Measurements from ENCODE around the gene DAB2IP. TPM values are rescaled to one million over a fixed set of nuclear protein-coding genes. Genes with fewer than 3 reads are reported as not detected.

The DAB2IP gene
- total and polyA plus RNA-seq, 2 of the 4 experiments (the other 2 are of a cell fraction): 5.6 to 17.2 TPM

DNA sequence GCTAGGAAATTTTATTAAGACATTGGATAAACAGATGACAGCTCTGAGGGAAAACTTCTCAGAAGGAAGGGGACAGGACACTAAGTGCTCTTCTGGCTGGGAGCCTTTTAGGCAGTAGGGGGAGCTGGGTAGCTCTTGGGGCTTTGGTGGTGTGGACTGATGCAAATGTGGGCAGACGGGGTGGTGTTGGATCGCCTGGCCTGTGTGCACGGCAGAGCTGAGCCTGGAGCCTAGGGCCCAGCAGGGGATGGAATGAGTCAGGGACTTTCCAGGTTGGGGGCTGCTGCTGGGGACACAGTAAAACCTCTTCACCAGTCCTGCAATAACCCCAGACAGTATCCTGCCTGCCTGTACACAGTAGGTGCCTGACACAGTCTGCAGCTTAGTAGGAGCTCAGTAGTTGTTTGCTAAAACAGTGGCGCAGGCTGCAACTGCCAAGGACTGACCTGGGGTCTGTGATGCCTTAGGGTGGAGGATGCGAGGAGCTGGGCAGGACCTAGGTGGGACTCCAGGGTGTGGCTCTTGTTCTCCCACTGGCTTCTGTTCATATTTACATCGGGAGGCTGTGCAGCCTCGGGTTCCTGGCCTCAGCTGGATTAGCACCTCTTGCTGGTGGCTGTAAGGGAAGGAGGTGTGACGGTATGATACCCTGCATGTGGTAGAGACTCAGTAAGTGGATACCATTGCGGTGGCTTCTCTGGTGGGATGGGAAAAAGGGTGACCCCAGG is 83.8 kb downstream of the DAB2IP start (continued):
- TF ChIP-seq, protein P1, sequence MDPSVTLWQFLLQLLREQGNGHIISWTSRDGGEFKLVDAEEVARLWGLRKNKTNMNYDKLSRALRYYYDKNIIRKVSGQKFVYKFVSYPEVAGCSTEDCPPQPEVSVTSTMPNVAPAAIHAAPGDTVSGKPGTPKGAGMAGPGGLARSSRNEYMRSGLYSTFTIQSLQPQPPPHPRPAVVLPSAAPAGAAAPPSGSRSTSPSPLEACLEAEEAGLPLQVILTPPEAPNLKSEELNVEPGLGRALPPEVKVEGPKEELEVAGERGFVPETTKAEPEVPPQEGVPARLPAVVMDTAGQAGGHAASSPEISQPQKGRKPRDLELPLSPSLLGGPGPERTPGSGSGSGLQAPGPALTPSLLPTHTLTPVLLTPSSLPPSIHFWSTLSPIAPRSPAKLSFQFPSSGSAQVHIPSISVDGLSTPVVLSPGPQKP (IDR thresholded peaks at IDR 0.05; ENCODE audit: borderline replicate concordance, low read depth, low read length): no peak
